MM.1S (cell line): ENCODE data around the gene PAOX.
"Not testable (repeated sequence)": the region's sequence is repeated elsewhere in the genome, so short reads cannot be mapped to it uniquely, and the experiment has no call there.

Source experiments
- EZH2 ChIP-seq: fragments of 300-600 bp; sonication (generic); optimal IDR thresholded peaks from 2 replicates; pipeline ENCODE3; 2017; ENCODE audit warnings: low read depth, mild to moderate bottlenecking, antibody characterized with exemption, low read length, mixed read lengths
- EZH2phosphoT487 ChIP-seq: fragments of 300-600 bp; sonication (generic); IDR thresholded peaks from 2 replicates; pipeline ENCODE4 v1.6.1; 2018; ENCODE audit warnings: antibody characterized with exemption, low read length
- TF ChIP-seq, protein P1 (sequence below): fragments of 300-600 bp; sonication (generic); IDR thresholded peaks from 2 replicates; pipeline ENCODE4 v1.5.1; 2016; ENCODE audit warnings: antibody characterized with exemption, low read length, mixed read lengths

DNA sequence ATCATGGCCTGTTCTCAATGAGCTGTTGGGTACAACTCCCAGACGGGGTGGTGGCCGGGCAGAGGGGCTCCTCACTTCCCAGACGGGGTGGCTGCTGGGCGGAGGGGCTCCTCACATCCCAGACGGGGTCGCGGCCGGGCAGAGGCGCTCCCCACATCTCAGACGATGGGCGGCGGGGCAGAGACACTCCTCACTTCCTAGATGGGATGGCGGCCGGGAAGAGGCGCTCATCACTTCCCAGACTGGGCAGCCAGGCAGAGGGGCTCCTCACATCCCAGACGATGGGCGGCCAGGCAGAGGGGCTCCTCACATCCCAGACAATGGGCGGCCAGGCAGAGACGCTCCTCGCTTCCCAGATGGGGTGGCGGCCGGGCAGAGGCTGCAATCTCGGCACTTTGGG lies 35.3 kb downstream of the PAOX start:
- TF ChIP-seq, protein P1, sequence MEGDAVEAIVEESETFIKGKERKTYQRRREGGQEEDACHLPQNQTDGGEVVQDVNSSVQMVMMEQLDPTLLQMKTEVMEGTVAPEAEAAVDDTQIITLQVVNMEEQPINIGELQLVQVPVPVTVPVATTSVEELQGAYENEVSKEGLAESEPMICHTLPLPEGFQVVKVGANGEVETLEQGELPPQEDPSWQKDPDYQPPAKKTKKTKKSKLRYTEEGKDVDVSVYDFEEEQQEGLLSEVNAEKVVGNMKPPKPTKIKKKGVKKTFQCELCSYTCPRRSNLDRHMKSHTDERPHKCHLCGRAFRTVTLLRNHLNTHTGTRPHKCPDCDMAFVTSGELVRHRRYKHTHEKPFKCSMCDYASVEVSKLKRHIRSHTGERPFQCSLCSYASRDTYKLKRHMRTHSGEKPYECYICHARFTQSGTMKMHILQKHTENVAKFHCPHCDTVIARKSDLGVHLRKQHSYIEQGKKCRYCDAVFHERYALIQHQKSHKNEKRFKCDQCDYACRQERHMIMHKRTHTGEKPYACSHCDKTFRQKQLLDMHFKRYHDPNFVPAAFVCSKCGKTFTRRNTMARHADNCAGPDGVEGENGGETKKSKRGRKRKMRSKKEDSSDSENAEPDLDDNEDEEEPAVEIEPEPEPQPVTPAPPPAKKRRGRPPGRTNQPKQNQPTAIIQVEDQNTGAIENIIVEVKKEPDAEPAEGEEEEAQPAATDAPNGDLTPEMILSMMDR, result not testable (repeated sequence)
- TF ChIP-seq EZH2, EZH2phosphoT487: not testable (repeated sequence)
